Keratinocyte (primary cell): ENCODE measurements around the gene RTEL1. TPM values are rescaled to one million over a fixed set of nuclear protein-coding genes. Genes with fewer than 3 reads are reported as not detected.

Source experiments
- DNase-seq: peaks from one replicate; pipeline ENCODE4 v3.0.0-alpha.2; 2011; ENCODE audit warnings: low read depth, missing footprints, low spot score
- FAIRE-seq: peaks from 2 replicates; lab custom pipeline; 2011; peaks lifted over from hg19 to GRCh38; lab: Jason Lieb, UNC
- H2AFZ ChIP-seq: 2 replicates; pipeline ENCODE4 v1.6.0; 2012; ENCODE audit warnings: low read length, control low read depth, inconsistent platforms; ENCODE audit not compliant: control insufficient read depth
- H3K27ac ChIP-seq: 2 replicates; pipeline ENCODE4 v1.5.1; 2011; ENCODE audit warnings: low read length; ENCODE audit not compliant: control insufficient read depth, insufficient read depth
- H3K27me3 ChIP-seq: 3 replicates; pipeline ENCODE4 v1.6.0; 2011; ENCODE audit warnings: low read length; ENCODE audit not compliant: control insufficient read depth, insufficient read depth; ENCODE audit errors: extremely low read depth
- H3K36me3 ChIP-seq, 2 experiments: 2 replicates in 1 of 2; 3 replicates in 1 of 2; pipeline ENCODE4 v1.5.1; 2011; ENCODE audit warnings: low read length in 2 of 2, mild to moderate bottlenecking in 1 of 2; ENCODE audit not compliant: control insufficient read depth in 2 of 2, insufficient read depth in 2 of 2; ENCODE audit errors: extremely low read depth in 1 of 2
- H3K4me1 ChIP-seq: 3 replicates; pipeline ENCODE4 v1.5.1; 2011; ENCODE audit warnings: low read length; ENCODE audit not compliant: control insufficient read depth, insufficient read depth; ENCODE audit errors: extremely low read depth
- H3K4me2 ChIP-seq: 3 replicates; pipeline ENCODE4 v1.6.0; 2011; ENCODE audit warnings: low read depth, low read length; ENCODE audit not compliant: control insufficient read depth, insufficient read depth; ENCODE audit errors: extremely low read depth
- H3K4me3 ChIP-seq, 3 experiments: fragments of 200-600 bp in 1 of 3; sonication (generic) in 1 of 3; 2 replicates in 2 of 3; 3 replicates in 1 of 3; pipeline ENCODE4 v1.5.1; 2011 to 2016; ENCODE audit warnings: low read length in 3 of 3, mild to moderate bottlenecking in 3 of 3, control low read depth in 2 of 3, inconsistent platforms in 1 of 3, low read depth in 1 of 3, mixed read lengths in 1 of 3, mixed run types in 1 of 3, moderate library complexity in 1 of 3; ENCODE audit not compliant: control insufficient read depth in 2 of 3, insufficient read depth in 2 of 3; ENCODE audit errors: extremely low read depth in 1 of 3
- H3K79me2 ChIP-seq: 2 replicates; pipeline ENCODE4 v1.6.0; 2012; ENCODE audit warnings: low read length; ENCODE audit not compliant: control insufficient read depth, insufficient read depth
- H3K9ac ChIP-seq: 3 replicates; pipeline ENCODE4 v1.6.0; 2011; ENCODE audit warnings: low read length; ENCODE audit not compliant: control insufficient read depth, insufficient read depth; ENCODE audit errors: extremely low read depth
- H3K9me1 ChIP-seq: 3 replicates; pipeline ENCODE4 v1.6.0; 2011; ENCODE audit warnings: low read length; ENCODE audit not compliant: control insufficient read depth, insufficient read depth; ENCODE audit errors: extremely low read depth
- H3K9me3 ChIP-seq: 2 replicates; pipeline ENCODE4 v1.5.1; 2012; ENCODE audit warnings: low read depth, low read length; ENCODE audit not compliant: control insufficient read depth
- H4K20me1 ChIP-seq: 3 replicates; pipeline ENCODE4 v1.6.0; 2011; ENCODE audit warnings: low read length; ENCODE audit not compliant: control insufficient read depth, insufficient read depth; ENCODE audit errors: extremely low read depth
- CTCF ChIP-seq, 3 experiments: IDR thresholded peaks in 1 of 3; conservative IDR thresholded peaks in 1 of 3; optimal IDR thresholded peaks in 1 of 3; 2 replicates in 2 of 3; 3 replicates in 1 of 3; pipeline versions ENCODE3 to v1.5.1; 2011; ENCODE audit warnings: low read length in 3 of 3, mild to moderate bottlenecking in 3 of 3, moderate library complexity in 2 of 3, control low read depth in 1 of 3, inconsistent platforms in 1 of 3; ENCODE audit not compliant: insufficient read depth in 2 of 3; ENCODE audit errors: extremely low read depth in 1 of 3
- EZH2 ChIP-seq: IDR thresholded peaks from one replicate; pipeline ENCODE4 v1.6.1; 2012; ENCODE audit warnings: inconsistent platforms, mild to moderate bottlenecking, low read length, moderate library complexity
- dilution Hi-C: fragments of 300-500 bp; cut with MboI; formaldehyde crosslinking; loops from one replicate; pipeline ENCODE4 v1.7.0; 2020; ENCODE audit warnings: low sequenced_read_pairs; ENCODE audit not compliant: extremely low pct_ligation_motif_present
- polyA plus RNA-seq, 5 experiments: library from polyadenylated mRNA; depleted of rRNA in 3 of 5; stranded (reverse) in 3 of 5; stranded (forward) in 1 of 5; unstranded in 1 of 5; fragments of >200 nt; gene quantifications; 1 replicate in 1 of 5; 2 replicates in 3 of 5; 3 replicates in 1 of 5; pipeline versions ENCODE4 v1.2.1 to v1.2.3, GENCODE V29; 2011 to 2012; ENCODE audit warnings: missing spikeins in 2 of 5, low read depth in 1 of 5, low replicate concordance in 1 of 5

Gene RTEL1
- polyA plus RNA-seq, 1 donor (not counting 4 experiments of a cell fraction or from before 2014, with no cell fraction given) = 12.4 TPM

- no peak overlapping the region for H3K27ac ChIP-seq
- peaks cover 12 to 21% of the 10 kb centered on the region in 2 experiments for H3K36me3 ChIP-seq
- no peaks in the 10 kb centered on the region for H3K4me1 ChIP-seq
- DNase-seq = no peak
- dilution Hi-C loops = no loop called here
- H4K20me1 ChIP-seq = no peaks in the 10 kb centered on the region
- TF ChIP-seq EZH2 (no peak), CTCF (optimal IDR thresholded peaks at IDR 0.05 in 1 of 3, IDR thresholded peaks at IDR 0.05 in 1 of 3, conservative IDR thresholded peaks at IDR 0.05 in 1 of 3; ENCODE audit: extremely low read depth in 1 of 3, insufficient read depth in 2 of 3, low read length in 3 of 3) (no peak)
- no peaks in the 10 kb centered on the region for H3K9me1 ChIP-seq
- H3K4me3 ChIP-seq = no peak overlapping the region
- H3K9ac ChIP-seq = no peak overlapping the region
- H2AFZ ChIP-seq = no peak overlapping the region
- no peak for FAIRE-seq
- H3K27me3 ChIP-seq = no peaks in the 10 kb centered on the region
- no peaks in the 10 kb centered on the region for H3K9me3 ChIP-seq
- H3K4me2 ChIP-seq = no peak overlapping the region
- H3K79me2 ChIP-seq = peaks cover 37% of the 10 kb centered on the region
These were observed 40.2 kb upstream of the RTEL1 start for GRCh38 chr20:63617876-63618265.

GRCh38 chr20:63618291-63618980 lies 39.7 kb upstream of the RTEL1 start:
- no peaks in the 10 kb centered on the region for H3K27me3 ChIP-seq
- TF ChIP-seq CTCF (optimal IDR thresholded peaks at IDR 0.05 in 1 of 3, IDR thresholded peaks at IDR 0.05 in 1 of 3, conservative IDR thresholded peaks at IDR 0.05 in 1 of 3; ENCODE audit: extremely low read depth in 1 of 3, insufficient read depth in 2 of 3, low read length in 3 of 3) (no peak), EZH2 (no peak)
- H3K9me3 ChIP-seq = no peaks in the 10 kb centered on the region
- dilution Hi-C loops = no loop called here
- no peak overlapping the region for H3K4me3 ChIP-seq
- H3K79me2 ChIP-seq = peaks cover 42% of the 10 kb centered on the region
- no peak overlapping the region for H3K9ac ChIP-seq
- H2AFZ ChIP-seq = no peak overlapping the region
- no peak overlapping the region for H3K27ac ChIP-seq
- FAIRE-seq (no peak), DNase-seq (no peak)
- no peaks in the 10 kb centered on the region for H4K20me1 ChIP-seq
- H3K36me3 ChIP-seq = peaks cover 12 to 21% of the 10 kb centered on the region in 2 experiments
- H3K4me2 ChIP-seq = no peak overlapping the region
- H3K4me1 ChIP-seq = no peaks in the 10 kb centered on the region
- H3K9me1 ChIP-seq = no peaks in the 10 kb centered on the region
